ENCODE data around the gene NFATC4. TPM values are rescaled to one million over a fixed set of nuclear protein-coding genes. Genes with fewer than 3 reads are reported as not detected.

NFATC4 gene
- total RNA-seq, 1 experiment from 2014 or later: 7.6 TPM

DNA sequence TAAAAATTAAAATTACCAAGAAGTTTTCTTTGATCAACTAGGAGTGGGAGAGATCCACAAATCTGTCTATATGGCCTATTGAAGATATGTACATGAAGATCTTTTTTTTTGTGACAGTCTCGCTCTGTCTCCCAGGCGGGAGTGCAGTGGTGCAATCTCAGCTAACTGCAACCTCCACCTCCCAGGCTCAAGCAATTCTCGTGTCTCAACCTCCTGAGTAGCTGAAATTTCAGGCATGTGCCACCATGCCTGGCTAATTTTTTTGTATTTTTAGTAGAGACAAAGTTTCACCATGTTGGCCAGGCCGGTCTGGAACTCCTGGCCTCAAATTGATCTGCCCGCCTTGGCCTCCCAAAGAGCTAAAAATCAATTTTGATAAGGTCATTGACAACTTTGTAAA, 4.6 kb upstream of the NFATC4 start:
- no peak overlapping the region for H2AFZ ChIP-seq (ENCODE audit: low read depth, low read length, poor library complexity, severe bottlenecking)
- DNase-seq (ENCODE audit: low read depth, low spot score): no peak
- H3K27ac ChIP-seq (ENCODE audit: low read depth, low read length): no peak overlapping the region
- H3K4me1 ChIP-seq (ENCODE audit: control insufficient read depth in 1 of 2, insufficient read depth in 2 of 2, low read length in 2 of 2): peaks cover 15 to 33% of the 10 kb centered on the region in 2 experiments
- CTCF ChIA-PET: interaction anchor here (1.0 kb wide), 1 partner anchor 73 kb away, joined by 3 read pairs; no protein-coding TSS in a partner anchor
- POLR2A ChIA-PET: interaction anchor here (0.7 kb wide), 1 partner anchor 11 kb away, joined by 3 read pairs; no protein-coding TSS in a partner anchor
- no peak overlapping the region for H3K4me3 ChIP-seq (replicated peaks in 1 of 2; ENCODE audit: low read depth in 1 of 2, low read length in 2 of 2)
- no peaks in the 10 kb centered on the region for H3K9me3 ChIP-seq (ENCODE audit: control insufficient read depth in 1 of 2, insufficient read depth in 1 of 2, low read depth in 1 of 2, low read length in 2 of 2)
- no peak overlapping the region for H3K9ac ChIP-seq (ENCODE audit: low read length)
- no peak for ATAC-seq
- no peaks in the 10 kb centered on the region for H3K27me3 ChIP-seq (ENCODE audit: insufficient read depth, low read length)
- TF ChIP-seq YY1 (IDR thresholded peaks at IDR 0.05; ENCODE audit: extremely low read depth, insufficient replicate concordance, low read depth, low read length) (no peak), REST (IDR thresholded peaks at IDR 0.05; ENCODE audit: low read depth) (no peak), SP1 (IDR thresholded peaks at IDR 0.05; ENCODE audit: low read depth) (no peak), SRF (IDR thresholded peaks at IDR 0.05; ENCODE audit: low read depth) (no peak), SIN3A (IDR thresholded peaks at IDR 0.05; ENCODE audit: low read depth) (no peak), ZNF274 (IDR thresholded peaks at IDR 0.05; ENCODE audit: low read depth, low read length) (no peak), EZH2 (IDR thresholded peaks at IDR 0.05) (no peak), JUND (IDR thresholded peaks at IDR 0.05) (no peak), MAX (IDR thresholded peaks at IDR 0.05) (no peak), ZFX (IDR thresholded peaks at IDR 0.05) (no peak), TCF7L2 (IDR thresholded peaks at IDR 0.05; ENCODE audit: borderline replicate concordance, extremely low read depth, insufficient read depth, insufficient read length) (no peak), POLR2A (IDR thresholded peaks at IDR 0.05; ENCODE audit: borderline replicate concordance, extremely low read depth, insufficient read depth, insufficient read length) (no peak), FOSL1 (IDR thresholded peaks at IDR 0.05; ENCODE audit: low read depth) (no peak), ELF1 (IDR thresholded peaks at IDR 0.05; ENCODE audit: borderline replicate concordance, low read depth) (no peak), POLR2AphosphoS5 (IDR thresholded peaks at IDR 0.05; ENCODE audit: low read depth, low read length) (no peak), ATF3 (IDR thresholded peaks at IDR 0.05) (no peak), RAD21 (IDR thresholded peaks at IDR 0.05; ENCODE audit: low read depth) (no peak), CBX3 (IDR thresholded peaks at IDR 0.05; ENCODE audit: low read depth) (no peak), EGR1 (IDR thresholded peaks at IDR 0.05; ENCODE audit: low read depth) (no peak), EZH2phosphoT487 (IDR thresholded peaks at IDR 0.05; ENCODE audit: borderline replicate concordance) (no peak)
- H3K79me2 ChIP-seq (ENCODE audit: insufficient read depth, low read length): no peaks in the 10 kb centered on the region
- no peak overlapping the region for H3K4me2 ChIP-seq (ENCODE audit: low read length)
- no peaks in the 10 kb centered on the region for H3K36me3 ChIP-seq (ENCODE audit: control insufficient read depth in 1 of 2, insufficient read depth in 2 of 2, low read length in 2 of 2)
- RAD21 ChIA-PET (ENCODE audit: low non-redundant PET in 1 of 2, low total read pairs in 2 of 2, uncharacterized antibody in 2 of 2, unreplicated experiment in 2 of 2): no interaction called here
- BruUV-seq (replicated peaks): no TSS peak
- intact Hi-C loops (cut with micrococcal nuclease): no loop called here
- H4K20me1 ChIP-seq (ENCODE audit: insufficient read depth): no peaks in the 10 kb centered on the region
- H3K9me2 ChIP-seq (ENCODE audit: insufficient read depth): no peaks in the 10 kb centered on the region
